HG02571 (cell line): ENCODE data around the gene SIPA1L2.

ENCODE experiments used
- ATAC-seq: cut with Tn5 transposase; IDR thresholded peaks from one replicate; pipeline ENCODE4 v1.9.1; 2021; ENCODE audit warnings: mild to moderate bottlenecking, moderate library complexity; ENCODE audit not compliant: unreplicated experiment

SIPA1L2 gene

GRCh38 chr1:232593717-232594502 lies 36.0 kb downstream of the SIPA1L2 start:
- ATAC-seq = no peak

GRCh38 chr1:232591344-232591743 lies 38.6 kb downstream of the SIPA1L2 start:
- no peak for ATAC-seq

GRCh38 chr1:232590744-232591082 lies 39.2 kb downstream of the SIPA1L2 start:
- no peak for ATAC-seq

GRCh38 chr1:232589812-232590743 lies 39.9 kb downstream of the SIPA1L2 start:
- no peak for ATAC-seq

DNA sequence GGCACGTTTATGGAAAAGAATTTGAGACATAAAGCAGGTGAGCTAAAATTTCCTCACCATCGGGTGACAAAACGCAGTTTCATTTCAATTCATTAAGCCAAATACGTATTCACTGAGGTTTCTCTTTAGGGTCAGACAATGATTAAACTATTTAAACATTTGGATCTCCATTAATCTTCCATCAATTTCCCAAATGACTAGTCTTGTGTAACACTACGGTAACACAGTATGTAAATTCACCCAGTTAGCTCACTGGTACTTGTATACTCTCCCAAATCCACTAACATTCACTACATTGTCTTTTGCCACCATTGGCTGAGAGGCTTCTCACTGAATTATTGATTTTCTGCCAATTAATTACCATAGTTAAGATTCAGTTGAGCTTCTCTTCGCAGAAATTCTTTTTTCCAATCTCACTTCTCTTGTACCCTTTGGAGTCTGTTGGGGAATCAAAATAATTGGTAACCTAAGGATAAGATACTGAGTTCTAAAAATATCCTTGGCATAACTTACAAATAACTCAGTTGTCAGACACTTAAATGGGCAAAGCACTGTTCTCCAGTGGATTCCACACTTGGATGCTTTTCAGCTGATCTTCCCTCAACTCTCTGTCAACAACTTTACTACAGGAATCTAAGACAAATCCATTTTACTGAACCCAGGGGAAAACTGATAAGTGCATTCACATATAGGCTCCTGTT lies 40.7 kb downstream of the SIPA1L2 start:
- no peak for ATAC-seq

DNA sequence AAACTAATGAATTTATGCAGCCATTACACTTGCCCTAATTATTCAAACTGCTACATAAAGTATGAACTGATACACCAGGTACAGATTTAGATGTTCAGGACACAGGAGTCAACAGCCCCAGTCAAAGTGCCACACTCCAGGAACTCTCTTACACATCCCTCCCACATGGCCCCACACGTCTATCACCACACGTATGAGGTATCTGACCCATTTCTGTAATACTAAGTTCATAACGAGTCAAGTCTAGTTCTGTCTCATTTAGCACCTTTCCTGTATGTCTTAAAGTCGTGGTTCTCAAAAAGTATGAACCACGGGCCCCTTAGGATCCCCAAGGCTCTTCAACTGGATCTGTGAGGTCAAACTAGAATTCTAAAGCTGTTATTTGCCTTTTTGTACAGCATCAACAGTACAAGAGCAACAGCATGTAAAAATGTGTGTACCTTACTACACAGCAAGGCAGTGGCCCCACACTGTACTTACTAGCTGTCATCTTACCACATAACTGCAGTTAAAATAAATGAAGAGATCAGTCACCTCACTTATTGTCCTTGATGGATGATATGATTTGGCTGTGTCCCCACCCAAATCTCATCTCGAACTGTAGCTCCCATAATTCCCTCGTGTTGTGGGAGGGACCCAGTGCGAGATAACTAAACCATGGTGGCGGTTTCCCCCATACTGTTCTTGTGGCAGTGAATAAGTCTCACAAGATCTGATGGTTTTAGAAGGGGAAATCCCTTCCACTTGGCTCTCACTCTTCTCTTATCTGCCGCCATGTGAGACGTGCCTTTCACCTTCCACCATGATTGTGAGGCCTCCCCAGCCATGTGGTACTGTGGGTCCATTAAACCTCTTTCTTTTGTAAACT lies 42.6 kb downstream of the SIPA1L2 start:
- no peak for ATAC-seq

DNA sequence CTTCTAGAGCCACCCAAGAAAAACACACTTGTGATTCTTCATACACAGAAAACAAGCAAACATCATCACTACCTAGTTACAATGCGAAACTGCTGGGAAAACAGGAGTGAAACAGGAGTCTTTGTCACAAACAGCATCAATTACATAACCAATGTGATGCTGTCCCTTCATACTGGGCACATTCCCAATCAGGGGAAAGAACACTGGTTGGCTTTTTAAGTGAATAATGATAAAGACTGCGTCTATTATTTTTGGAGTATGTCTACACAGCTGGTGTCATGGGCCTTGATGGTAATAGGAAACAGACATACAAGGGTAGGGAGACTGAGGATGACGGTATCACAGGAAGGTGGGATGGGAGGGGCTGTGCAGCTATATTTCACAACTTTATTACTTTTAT lies 43.3 kb downstream of the SIPA1L2 start:
- no peak for ATAC-seq

DNA sequence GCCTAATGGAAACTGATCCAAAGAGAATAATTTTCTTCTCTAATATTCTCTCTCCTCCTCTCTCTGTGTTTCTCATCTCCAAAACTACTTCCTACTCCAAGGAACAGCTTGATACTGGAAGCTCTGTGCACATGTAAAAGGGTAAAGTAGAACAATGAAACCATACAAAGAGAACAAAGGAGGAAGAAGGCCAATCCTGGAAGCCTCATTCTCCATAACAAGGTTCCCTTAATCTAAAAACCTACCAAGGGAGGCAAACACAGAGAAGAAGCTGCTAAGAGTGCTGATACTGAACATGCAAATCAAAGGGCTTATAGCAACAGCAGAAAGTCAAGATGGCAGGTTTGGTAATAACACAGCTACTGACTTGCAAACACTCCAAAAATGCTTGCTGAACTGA lies 44.4 kb downstream of the SIPA1L2 start:
- no peak for ATAC-seq

- no peak for ATAC-seq
Measured at GRCh38 chr1:232581932-232582331, 48.0 kb downstream of the SIPA1L2 start.
